Choroid plexus epithelial cell (primary cell): ENCODE data around the gene WDR19.

ENCODE experiments used
- DNase-seq: peaks from one replicate; pipeline ENCODE4 v3.0.0-alpha.2; 2010; ENCODE audit warnings: low read depth
- H3K4me3 ChIP-seq: 2 replicates; pipeline ENCODE4 v1.5.1; 2011; ENCODE audit warnings: low read depth, mild to moderate bottlenecking, control low read depth, low read length, moderate library complexity
- TF ChIP-seq, protein P1 (sequence below): conservative IDR thresholded peaks from 2 replicates; pipeline ENCODE4 v1.5.1; 2011; ENCODE audit warnings: low read depth, mild to moderate bottlenecking, control low read depth, inconsistent platforms, low read length, moderate library complexity

Gene WDR19

DNA sequence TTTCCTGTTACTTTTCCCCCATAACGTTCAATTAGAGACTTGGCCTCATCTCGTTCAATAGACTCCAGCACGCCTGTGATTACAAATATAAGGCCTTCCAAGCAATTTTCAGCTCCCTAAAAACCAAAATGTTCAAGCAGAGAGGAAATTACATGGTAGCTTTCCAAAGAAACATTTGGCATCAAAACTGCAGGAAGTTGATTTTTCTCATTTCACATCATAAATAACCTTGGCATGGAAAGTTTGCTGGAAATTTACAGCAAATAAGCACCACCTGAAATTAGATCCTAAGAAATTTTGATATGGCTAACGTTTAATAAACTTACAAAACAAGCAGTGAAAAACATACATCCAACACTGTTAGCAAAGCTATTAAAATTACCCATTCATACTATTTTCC lies 130.5 kb downstream of the WDR19 start:
- TF ChIP-seq, protein P1, sequence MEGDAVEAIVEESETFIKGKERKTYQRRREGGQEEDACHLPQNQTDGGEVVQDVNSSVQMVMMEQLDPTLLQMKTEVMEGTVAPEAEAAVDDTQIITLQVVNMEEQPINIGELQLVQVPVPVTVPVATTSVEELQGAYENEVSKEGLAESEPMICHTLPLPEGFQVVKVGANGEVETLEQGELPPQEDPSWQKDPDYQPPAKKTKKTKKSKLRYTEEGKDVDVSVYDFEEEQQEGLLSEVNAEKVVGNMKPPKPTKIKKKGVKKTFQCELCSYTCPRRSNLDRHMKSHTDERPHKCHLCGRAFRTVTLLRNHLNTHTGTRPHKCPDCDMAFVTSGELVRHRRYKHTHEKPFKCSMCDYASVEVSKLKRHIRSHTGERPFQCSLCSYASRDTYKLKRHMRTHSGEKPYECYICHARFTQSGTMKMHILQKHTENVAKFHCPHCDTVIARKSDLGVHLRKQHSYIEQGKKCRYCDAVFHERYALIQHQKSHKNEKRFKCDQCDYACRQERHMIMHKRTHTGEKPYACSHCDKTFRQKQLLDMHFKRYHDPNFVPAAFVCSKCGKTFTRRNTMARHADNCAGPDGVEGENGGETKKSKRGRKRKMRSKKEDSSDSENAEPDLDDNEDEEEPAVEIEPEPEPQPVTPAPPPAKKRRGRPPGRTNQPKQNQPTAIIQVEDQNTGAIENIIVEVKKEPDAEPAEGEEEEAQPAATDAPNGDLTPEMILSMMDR: no peak
- no peak for DNase-seq
- no peak overlapping the region for H3K4me3 ChIP-seq

DNA sequence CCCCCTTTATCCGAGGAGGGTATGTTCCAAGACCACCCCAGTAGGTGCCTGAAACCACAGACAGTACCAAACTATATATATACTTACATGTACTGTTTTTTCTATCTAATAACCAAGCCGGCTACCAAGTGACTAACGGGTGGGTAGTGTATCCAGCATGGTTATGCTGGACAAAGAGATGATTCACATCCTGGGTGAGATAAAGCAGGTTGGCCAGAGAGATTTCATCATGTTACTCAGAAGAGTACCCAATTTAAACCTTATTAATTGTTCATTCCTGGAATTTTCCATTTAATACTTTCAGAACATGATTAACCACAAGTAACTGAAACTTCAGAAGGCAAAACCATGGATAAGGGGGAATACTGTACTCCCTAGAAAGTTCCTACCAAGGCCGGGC lies 137.3 kb downstream of the WDR19 start:
- TF ChIP-seq, protein P1: no peak

GRCh38 chr4:39320381-39321115 lies 138.2 kb downstream of the WDR19 start:
- no peak overlapping the region for H3K4me3 ChIP-seq
- TF ChIP-seq, protein P1: no peak
- peak; percentile 64 for DNase-seq

More for the DNA sequence above, 137.3 kb downstream of the WDR19 start:
- H3K4me3 ChIP-seq: no peak overlapping the region
- peak; percentile 92 for DNase-seq

GRCh38 chr4:39323821-39324220 lies 141.5 kb downstream of the WDR19 start:
- TF ChIP-seq, protein P1: no peak
- peak; percentile 27 for DNase-seq
- H3K4me3 ChIP-seq: no peak overlapping the region

GRCh38 chr4:39324446-39324845 lies 142.1 kb downstream of the WDR19 start:
- no peak for DNase-seq
- TF ChIP-seq, protein P1: no peak
- H3K4me3 ChIP-seq: no peak overlapping the region

DNA sequence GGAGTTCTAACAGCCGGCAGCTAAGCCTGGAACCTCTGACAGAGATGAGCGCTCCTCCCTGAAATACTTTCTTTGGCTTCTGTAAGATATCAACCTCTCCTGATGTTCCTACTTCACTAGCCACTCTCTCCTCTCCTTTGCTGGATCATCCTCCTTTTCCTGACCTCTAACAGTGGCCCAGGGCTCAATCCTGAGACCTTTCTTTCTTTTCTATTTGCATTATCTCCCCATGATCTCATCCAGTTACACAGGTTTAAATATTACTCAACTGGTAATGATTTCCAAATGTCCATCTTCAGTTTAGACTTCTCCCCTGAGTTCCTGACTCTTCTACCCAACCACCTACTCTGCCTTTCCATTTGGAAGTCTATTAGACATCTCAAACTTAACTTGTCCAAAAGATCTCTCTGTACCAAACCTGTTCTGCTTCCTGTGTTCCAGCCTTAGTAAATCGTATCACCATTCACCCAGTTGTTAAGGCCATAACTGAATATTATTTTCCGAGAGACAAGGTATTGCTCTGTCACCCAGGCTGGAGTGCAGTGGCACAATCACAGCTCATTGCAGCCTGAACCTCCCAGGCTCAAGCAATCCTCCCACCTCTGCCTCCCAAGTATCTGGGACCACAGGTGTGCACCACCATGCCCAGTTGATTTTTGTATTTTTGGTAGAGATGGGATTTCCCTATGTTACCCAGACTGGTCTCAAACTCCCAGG lies 142.7 kb downstream of the WDR19 start:
- no peak overlapping the region for H3K4me3 ChIP-seq
- DNase-seq: no peak
- TF ChIP-seq, protein P1: no peak
